K562 (cell line): ENCODE measurements around the gene ELOF1. TPM values are rescaled to one million over a fixed set of nuclear protein-coding genes. Genes with fewer than 3 reads are reported as not detected.
"Not testable (repeated sequence)": the region's sequence is repeated elsewhere in the genome, so short reads cannot be mapped to it uniquely, and the experiment has no call there.

Experiments used
- BCOR ChIP-seq: fragments of 450-650 bp; IDR thresholded peaks from 2 replicates; pipeline ENCODE4 v1.6.1; 2016
- GABPA ChIP-seq: fragments of 200-800 bp; sonication (Bioruptor generic); conservative IDR thresholded peaks from 2 replicates; pipeline ENCODE4 v1.6.1; 2016; ENCODE audit warnings: low read depth, missing genetic modification characterization, missing compliant biosample characterization
- GATAD2A ChIP-seq: fragments of 450-650 bp; IDR thresholded peaks from 2 replicates; pipeline ENCODE4 v1.6.1; 2017
- GTF2A2 ChIP-seq: IDR thresholded peaks from 2 replicates; pipeline ENCODE4 v1.6.1; 2016; ENCODE audit warnings: mild to moderate bottlenecking, missing genetic modification characterization, missing compliant biosample characterization
- HDAC2 ChIP-seq: fragments of 450-650 bp; IDR thresholded peaks from 2 replicates; pipeline ENCODE4 v1.6.1; 2016; ENCODE audit warnings: mild to moderate bottlenecking
- KLF13 ChIP-seq: fragments of 450-650 bp; IDR thresholded peaks from 2 replicates; pipeline ENCODE4 v1.6.1; 2016; ENCODE audit warnings: missing genetic modification characterization, low read depth, mild to moderate bottlenecking, missing compliant biosample characterization, moderate library complexity, borderline replicate concordance
- POLR2H ChIP-seq: IDR thresholded peaks from 2 replicates; pipeline ENCODE4 v1.6.1; 2016; ENCODE audit warnings: missing genetic modification characterization, low read depth, mild to moderate bottlenecking, control low read depth, missing compliant biosample characterization, moderate library complexity
- ZBTB12 ChIP-seq: fragments of 250-450 bp; sonication (Bioruptor Pico); IDR thresholded peaks from 2 replicates; pipeline ENCODE4 v1.4.0; 2020
- ZNF121 ChIP-seq: sonication (generic); formaldehyde crosslinking; conservative IDR thresholded peaks from 2 replicates; pipeline ENCODE4 v1.8.0; 2022; ENCODE audit warnings: missing genetic modification reagents
- ZNF175 ChIP-seq: fragments of 200-800 bp; sonication (Bioruptor generic); IDR thresholded peaks from 2 replicates; pipeline ENCODE4 v1.6.1; 2016; ENCODE audit warnings: low read depth, mild to moderate bottlenecking, missing genetic modification characterization, missing compliant biosample characterization
- ZNF384 ChIP-seq: IDR thresholded peaks from 2 replicates; pipeline ENCODE4 v1.6.1; 2012; ENCODE audit warnings: low read depth, low read length, improper control_type of control experiment
- polyA plus RNA-seq, 8 experiments: library from polyadenylated mRNA; depleted of rRNA in 4 of 8; stranded (reverse) in 5 of 8; unstranded in 3 of 8; fragments of >200 nt; fragmentation: Nextera tagmentation in 2 of 8; fragmentation: Illumina TruSeq in 1 of 8; extraction: Ambion mirVana in 2 of 8; extraction: Trizol in 1 of 8; gene quantifications; 2 replicates each; pipeline versions ENCODE4 v1.2.1 to v1.2.3, GENCODE V29; 2011 to 2014; ENCODE audit warnings: inconsistent platforms in 1 of 8, missing spikeins in 1 of 8
- total RNA-seq, 7 experiments: library from RNA; depleted of rRNA in 6 of 7; stranded (reverse); fragments of >200 nt in 6 of 7; fragmentation: Illumina TruSeq in 2 of 7; extraction: Trizol in 2 of 7; gene quantifications; 2 replicates each; pipeline versions ENCODE4 v1.2.1 to v1.2.3, GENCODE V29; 2011 to 2021; ENCODE audit warnings: low replicate concordance in 1 of 7
- TF ChIP-seq, protein P1 (sequence below), 2 experiments: fragments of 250-450 bp in 1 of 2; fragments of 450-650 bp in 1 of 2; sonication (Bioruptor Pico) in 1 of 2; IDR thresholded peaks; 2 replicates each; pipeline versions ENCODE4 v1.6.1 to v1.8.0; 2016 to 2021; ENCODE audit warnings: mild to moderate bottlenecking in 2 of 2, moderate library complexity in 2 of 2, missing compliant biosample characterization in 1 of 2, missing genetic modification characterization in 1 of 2
- TF ChIP-seq, protein P2 (sequence below): sonication (generic); formaldehyde crosslinking; IDR thresholded peaks from 2 replicates; pipeline ENCODE4 v1.8.0; 2022; ENCODE audit warnings: missing genetic modification reagents, mild to moderate bottlenecking, moderate library complexity, borderline replicate concordance
- TF ChIP-seq, protein P3 (sequence below): fragments of 450-650 bp; IDR thresholded peaks from 2 replicates; pipeline ENCODE4 v1.6.1; 2016

Gene ELOF1
- total and polyA plus RNA-seq, 9 of the 15 experiments (the other 6 are each of a cell fraction or from before 2014, with no cell fraction given) = 16.7 to 147 (median 74.2) TPM

- TF ChIP-seq, protein P1, sequence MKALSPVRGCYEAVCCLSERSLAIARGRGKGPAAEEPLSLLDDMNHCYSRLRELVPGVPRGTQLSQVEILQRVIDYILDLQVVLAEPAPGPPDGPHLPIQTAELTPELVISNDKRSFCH (CRISPR knock-in tag; IDR thresholded peaks at IDR 0.05) = not testable (repeated sequence)
- TF ChIP-seq, protein P1 (tag; IDR thresholded peaks at IDR 0.05) = peak; percentile 73
- TF ChIP-seq POLR2H (0 out of 2 replicates have a peak, but pooled peaks have one; percentile 3), GABPA (tag) (peak; percentile 7; the same call in 1 of the 2 replicates), ZBTB12 (CRISPR knock-in tag) (0 out of 2 replicates have a peak, but pooled peaks have one; percentile 25), BCOR (peak; percentile 33; the same call in 1 of the 2 replicates), ZNF175 (CRISPR knock-in tag) (peak; percentile 30; the same call in 1 of the 2 replicates), GTF2A2 (tag) (peak; percentile 37; the same call in 1 of the 2 replicates), GATAD2A (0 out of 2 replicates have a peak, but pooled peaks have one; percentile 50), ZNF121 (CRISPR knock-in tag) (peak; percentile 71), KLF13 (tag) (0 out of 2 replicates have a peak, but pooled peaks have one; percentile 19), HDAC2 (0 out of 2 replicates have a peak, but pooled peaks have one; percentile 14), ZNF384 (peak; percentile 70; the same call in 1 of the 2 replicates)
- TF ChIP-seq, protein P2, sequence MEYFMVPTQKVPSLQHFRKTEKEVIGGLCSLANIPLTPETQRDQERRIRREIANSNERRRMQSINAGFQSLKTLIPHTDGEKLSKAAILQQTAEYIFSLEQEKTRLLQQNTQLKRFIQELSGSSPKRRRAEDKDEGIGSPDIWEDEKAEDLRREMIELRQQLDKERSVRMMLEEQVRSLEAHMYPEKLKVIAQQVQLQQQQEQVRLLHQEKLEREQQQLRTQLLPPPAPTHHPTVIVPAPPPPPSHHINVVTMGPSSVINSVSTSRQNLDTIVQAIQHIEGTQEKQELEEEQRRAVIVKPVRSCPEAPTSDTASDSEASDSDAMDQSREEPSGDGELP = 0 out of 2 replicates have a peak, but pooled peaks have one; percentile 0
- TF ChIP-seq, protein P3, sequence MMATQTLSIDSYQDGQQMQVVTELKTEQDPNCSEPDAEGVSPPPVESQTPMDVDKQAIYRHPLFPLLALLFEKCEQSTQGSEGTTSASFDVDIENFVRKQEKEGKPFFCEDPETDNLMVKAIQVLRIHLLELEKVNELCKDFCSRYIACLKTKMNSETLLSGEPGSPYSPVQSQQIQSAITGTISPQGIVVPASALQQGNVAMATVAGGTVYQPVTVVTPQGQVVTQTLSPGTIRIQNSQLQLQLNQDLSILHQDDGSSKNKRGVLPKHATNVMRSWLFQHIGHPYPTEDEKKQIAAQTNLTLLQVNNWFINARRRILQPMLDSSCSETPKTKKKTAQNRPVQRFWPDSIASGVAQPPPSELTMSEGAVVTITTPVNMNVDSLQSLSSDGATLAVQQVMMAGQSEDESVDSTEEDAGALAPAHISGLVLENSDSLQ = 0 out of 2 replicates have a peak, but pooled peaks have one; percentile 22
Observed at GRCh38 chr19:11564082-11564807, 5.2 kb upstream of the ELOF1 start (continued).
